ENCODE data around the gene KIAA0825.

- TF ChIP-seq MYBL2 (CRISPR knock-in tag; IDR thresholded peaks at IDR 0.05), result no peak
- no peak for TF ChIP-seq JUN (CRISPR knock-in tag; IDR thresholded peaks at IDR 0.05)
- TF ChIP-seq ZNF121 (CRISPR knock-in tag; IDR thresholded peaks at IDR 0.05), result no peak
- no peak for TF ChIP-seq CTCF (IDR thresholded peaks at IDR 0.05)
These were observed 289.3 kb downstream of the KIAA0825 start for GRCh38 chr5:94329115-94329514.
